ENCODE results near the gene ZIC1.
A peak's percentile ranks its signal among the peaks of the same experiment; 100 is the strongest.

ZIC1 gene

DNA sequence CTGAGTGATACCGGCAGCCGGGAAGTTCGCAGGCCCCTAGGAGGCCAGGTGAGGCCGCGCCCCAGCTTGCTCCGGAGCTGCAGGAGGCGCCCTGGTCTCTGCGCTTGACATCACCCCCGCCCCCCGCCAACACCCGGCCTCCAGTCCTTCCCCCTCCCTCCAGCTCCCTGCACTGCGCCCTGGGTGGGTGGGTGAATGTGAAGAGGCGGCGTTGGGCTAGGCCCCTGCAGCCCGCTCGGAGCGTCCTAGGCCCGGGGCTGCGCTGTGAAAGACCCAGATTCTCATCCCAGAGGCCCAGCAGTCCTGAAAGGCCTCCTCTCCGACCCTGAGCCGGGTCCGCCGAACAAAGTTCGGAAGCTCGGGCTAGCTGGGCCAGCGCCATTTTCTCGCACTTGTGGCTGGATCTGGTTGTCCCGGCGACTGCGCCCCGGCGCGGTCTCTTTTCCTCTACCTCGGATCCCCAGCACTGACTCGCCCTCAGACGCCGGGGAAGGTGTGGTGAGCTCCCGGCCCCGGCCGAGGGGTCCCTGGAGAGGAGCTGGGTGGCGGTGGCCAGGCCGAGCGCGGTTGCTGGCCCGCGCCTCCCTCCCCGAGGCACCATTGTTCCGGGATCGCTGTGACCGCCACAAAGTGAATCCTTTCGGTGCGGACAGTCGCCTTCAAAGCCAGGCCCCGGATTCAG is 15.8 kb upstream of the ZIC1 start:
- no peak for DNase-seq (ENCODE audit: low spot score)
- no CpG with 5 or more reads among the region's 54 CpGs for WGBS, 2 donors (ENCODE audit: extremely low coverage in 2 of 2, insufficient read length in 2 of 2, insufficient replicate concordance in 1 of 2)
- peaks cover 19 to 28% of the 10 kb centered on the region in 2 donors for H3K4me1 ChIP-seq (ENCODE audit: control insufficient read depth in 2 of 2, insufficient read depth in 1 of 2, low read depth in 1 of 2, low read length in 2 of 2)
- peaks cover 25 to 82% (median 42%) of the 10 kb centered on the region in 3 experiments for H3K27me3 ChIP-seq (ENCODE audit: control insufficient read depth in 3 of 3, insufficient read depth in 3 of 3, low read depth in 1 of 3, low read length in 3 of 3)
- no peak overlapping the region for H3K14ac ChIP-seq (ENCODE audit: low read length)
- H3K4me2 ChIP-seq (ENCODE audit: insufficient read depth, low read length, poor library complexity, severe bottlenecking) = peak overlapping the region; percentile 76
- H3K79me1 ChIP-seq (ENCODE audit: low read depth, low read length) = no peaks in the 10 kb centered on the region
- H4K91ac ChIP-seq (ENCODE audit: low read depth, low read length, poor library complexity) = peak overlapping the region; percentile 46
- peak overlapping the region; percentile 53 for H3K23ac ChIP-seq (ENCODE audit: low read depth, low read length, poor library complexity)
- H3K4me3 ChIP-seq (ENCODE audit: low read length in 2 of 2) = peak overlapping the region; percentile 79 to 82
- H3K18ac ChIP-seq (ENCODE audit: low read length) = peak overlapping the region; percentile 96
- peak overlapping the region; percentile 70 for H3K9ac ChIP-seq (ENCODE audit: low read depth, low read length, poor library complexity)
- H2BK5ac ChIP-seq (ENCODE audit: low read length) = no peak overlapping the region
- peaks cover 3 to 30% of the 10 kb centered on the region in 2 donors for H3K9me3 ChIP-seq (replicated peaks in 1 of 2; ENCODE audit: control insufficient read depth in 2 of 2, insufficient read depth in 1 of 2, low read depth in 1 of 2, low read length in 2 of 2)
- H2AK5ac ChIP-seq (ENCODE audit: low read depth, low read length) = peak overlapping the region; percentile 34
- H3K4ac ChIP-seq (ENCODE audit: low read length) = no peak overlapping the region
- H3K36me3 ChIP-seq (replicated peaks in 1 of 2; ENCODE audit: control insufficient read depth in 2 of 2, insufficient read depth in 2 of 2, low read length in 2 of 2) = no peaks in the 10 kb centered on the region
- H2AFZ ChIP-seq (ENCODE audit: low read length) = peak overlapping the region; percentile 98
- no peak overlapping the region for H4K8ac ChIP-seq (ENCODE audit: low read depth, low read length)
- peak overlapping the region; percentile 20 for H2BK15ac ChIP-seq (ENCODE audit: low read length)
- H2BK12ac ChIP-seq (ENCODE audit: low read length) = no peak overlapping the region
- H2BK120ac ChIP-seq (ENCODE audit: low read depth, low read length) = peak overlapping the region; percentile 97
- peak overlapping the region; percentile 23 for H3K27ac ChIP-seq (replicated peaks; ENCODE audit: low read length)

DNA sequence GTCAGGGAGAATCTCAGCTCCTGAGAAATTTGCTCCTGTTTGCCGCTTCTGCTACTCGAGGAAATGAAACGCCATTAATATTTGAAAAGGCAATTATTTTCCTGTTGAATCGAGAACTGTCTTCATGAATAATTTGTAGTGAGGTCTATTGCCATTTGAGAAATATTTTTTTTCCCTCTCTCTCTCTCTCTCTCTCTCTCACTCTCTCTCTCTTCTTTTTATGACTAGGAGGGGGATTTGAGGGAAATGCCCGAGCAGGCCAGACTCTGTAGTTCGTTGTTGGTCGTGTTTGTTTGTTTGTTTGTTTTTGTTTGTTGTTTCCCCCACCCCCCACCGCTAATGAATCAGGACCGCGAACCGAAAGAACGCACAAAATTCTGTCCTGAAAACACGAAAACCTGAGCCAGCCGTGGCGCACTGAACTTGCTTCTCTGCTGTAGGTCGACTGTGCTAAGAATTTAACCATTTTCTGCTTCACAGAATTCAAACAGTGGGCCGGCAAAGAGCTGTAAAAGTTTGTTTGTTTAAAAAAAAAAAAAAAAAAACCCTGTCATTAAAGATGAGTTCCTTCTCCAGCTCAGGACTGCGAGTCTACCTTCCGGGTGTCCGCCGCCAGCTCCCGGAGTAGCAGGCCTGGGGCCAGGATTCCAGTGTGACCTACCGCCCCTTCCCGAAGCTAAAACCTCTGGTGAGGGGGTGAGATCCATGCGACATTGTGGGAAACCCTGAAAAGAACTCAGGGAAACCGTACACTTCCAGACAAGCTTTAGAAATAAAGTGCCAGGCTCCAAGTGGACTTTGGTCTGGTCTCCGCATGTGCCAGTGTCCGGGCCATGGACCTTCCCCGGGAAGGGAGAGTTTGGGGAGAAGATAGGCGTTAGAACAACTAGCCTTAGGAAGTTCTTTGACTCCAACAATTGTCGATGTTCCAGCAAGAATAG is 15.0 kb upstream of the ZIC1 start:
- peaks cover 23 to 78% (median 34%) of the 10 kb centered on the region in 3 experiments for H3K27me3 ChIP-seq (ENCODE audit: control insufficient read depth in 3 of 3, insufficient read depth in 3 of 3, low read depth in 1 of 3, low read length in 3 of 3)
- H4K91ac ChIP-seq (ENCODE audit: low read depth, low read length, poor library complexity) = no peak overlapping the region
- no CpG with 5 or more reads among the region's 31 CpGs for WGBS, 2 donors (ENCODE audit: extremely low coverage in 2 of 2, insufficient read length in 2 of 2, insufficient replicate concordance in 1 of 2)
- no peak for DNase-seq (ENCODE audit: low spot score)
- H3K9me3 ChIP-seq (replicated peaks in 1 of 2; ENCODE audit: control insufficient read depth in 2 of 2, insufficient read depth in 1 of 2, low read depth in 1 of 2, low read length in 2 of 2) = peaks cover 3 to 30% of the 10 kb centered on the region in 2 donors
- no peak overlapping the region for H2BK5ac ChIP-seq (ENCODE audit: low read length)
- H3K79me1 ChIP-seq (ENCODE audit: low read depth, low read length) = no peaks in the 10 kb centered on the region
- no peak overlapping the region for H3K14ac ChIP-seq (ENCODE audit: low read length)
- H3K9ac ChIP-seq (ENCODE audit: low read depth, low read length, poor library complexity) = peak overlapping the region; percentile 70
- H2AFZ ChIP-seq (ENCODE audit: low read length) = peak overlapping the region; percentile 98
- H4K8ac ChIP-seq (ENCODE audit: low read depth, low read length) = no peak overlapping the region
- H3K4me1 ChIP-seq (ENCODE audit: control insufficient read depth in 2 of 2, insufficient read depth in 1 of 2, low read depth in 1 of 2, low read length in 2 of 2) = peaks cover 14 to 24% of the 10 kb centered on the region in 2 donors
- H3K27ac ChIP-seq (replicated peaks; ENCODE audit: low read length) = no peak overlapping the region
- H3K4ac ChIP-seq (ENCODE audit: low read length) = no peak overlapping the region
- no peak overlapping the region for H2AK5ac ChIP-seq (ENCODE audit: low read depth, low read length)
- peak overlapping the region; percentile 76 for H3K4me2 ChIP-seq (ENCODE audit: insufficient read depth, low read length, poor library complexity, severe bottlenecking)
- no peaks in the 10 kb centered on the region for H3K36me3 ChIP-seq (replicated peaks in 1 of 2; ENCODE audit: control insufficient read depth in 2 of 2, insufficient read depth in 2 of 2, low read length in 2 of 2)
- no peak overlapping the region for H3K18ac ChIP-seq (ENCODE audit: low read length)
- peak overlapping the region; percentile 79 to 82 for H3K4me3 ChIP-seq (ENCODE audit: low read length in 2 of 2)
- no peak overlapping the region for H2BK120ac ChIP-seq (ENCODE audit: low read depth, low read length)
- H3K23ac ChIP-seq (ENCODE audit: low read depth, low read length, poor library complexity) = no peak overlapping the region
- no peak overlapping the region for H2BK15ac ChIP-seq (ENCODE audit: low read length)
- no peak overlapping the region for H2BK12ac ChIP-seq (ENCODE audit: low read length)

DNA sequence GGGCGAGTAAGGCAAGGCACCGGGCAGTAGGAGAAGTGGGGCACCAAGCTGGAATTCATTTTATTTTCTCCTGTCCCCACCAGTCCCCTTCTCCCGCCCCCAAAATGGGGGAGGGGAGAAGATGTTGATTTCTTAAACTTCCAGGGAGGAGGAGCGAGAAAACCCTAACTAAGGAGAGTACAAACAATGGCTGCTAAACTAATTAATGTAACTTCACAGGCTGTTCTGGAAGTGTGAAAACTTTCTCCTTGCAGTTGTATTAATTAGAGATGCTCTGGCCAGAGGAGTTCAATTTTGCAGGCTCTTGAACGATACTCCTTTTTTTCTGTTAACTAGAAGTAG is 14.3 kb upstream of the ZIC1 start:
- H3K4ac ChIP-seq (ENCODE audit: low read length) = no peak overlapping the region
- H3K23ac ChIP-seq (ENCODE audit: low read depth, low read length, poor library complexity) = no peak overlapping the region
- no peak overlapping the region for H3K18ac ChIP-seq (ENCODE audit: low read length)
- peaks cover 23 to 72% (median 28%) of the 10 kb centered on the region in 3 experiments for H3K27me3 ChIP-seq (ENCODE audit: control insufficient read depth in 3 of 3, insufficient read depth in 3 of 3, low read depth in 1 of 3, low read length in 3 of 3)
- H2AK5ac ChIP-seq (ENCODE audit: low read depth, low read length) = no peak overlapping the region
- no peak overlapping the region for H4K8ac ChIP-seq (ENCODE audit: low read depth, low read length)
- H4K91ac ChIP-seq (ENCODE audit: low read depth, low read length, poor library complexity) = no peak overlapping the region
- H3K4me2 ChIP-seq (ENCODE audit: insufficient read depth, low read length, poor library complexity, severe bottlenecking) = peak overlapping the region; percentile 53
- H3K27ac ChIP-seq (replicated peaks; ENCODE audit: low read length) = no peak overlapping the region
- H3K79me1 ChIP-seq (ENCODE audit: low read depth, low read length) = no peaks in the 10 kb centered on the region
- H2BK120ac ChIP-seq (ENCODE audit: low read depth, low read length) = no peak overlapping the region
- H2BK5ac ChIP-seq (ENCODE audit: low read length) = no peak overlapping the region
- H3K36me3 ChIP-seq (replicated peaks in 1 of 2; ENCODE audit: control insufficient read depth in 2 of 2, insufficient read depth in 2 of 2, low read length in 2 of 2) = no peaks in the 10 kb centered on the region
- H3K14ac ChIP-seq (ENCODE audit: low read length) = no peak overlapping the region
- WGBS, 2 donors (ENCODE audit: extremely low coverage in 2 of 2, insufficient read length in 2 of 2, insufficient replicate concordance in 1 of 2) = no CpG with 5 or more reads among the region's 5 CpGs
- H3K4me3 ChIP-seq (ENCODE audit: low read length in 2 of 2) = peak overlapping the region in 1 of 2 donors; percentile 79
- no peak overlapping the region for H2BK12ac ChIP-seq (ENCODE audit: low read length)
- peaks cover 3 to 30% of the 10 kb centered on the region in 2 donors for H3K9me3 ChIP-seq (replicated peaks in 1 of 2; ENCODE audit: control insufficient read depth in 2 of 2, insufficient read depth in 1 of 2, low read depth in 1 of 2, low read length in 2 of 2)
- H2BK15ac ChIP-seq (ENCODE audit: low read length) = no peak overlapping the region
- no peak overlapping the region for H2AFZ ChIP-seq (ENCODE audit: low read length)
- DNase-seq (ENCODE audit: low spot score) = no peak
- no peak overlapping the region for H3K9ac ChIP-seq (ENCODE audit: low read depth, low read length, poor library complexity)
- H3K4me1 ChIP-seq (ENCODE audit: control insufficient read depth in 2 of 2, insufficient read depth in 1 of 2, low read depth in 1 of 2, low read length in 2 of 2) = peaks cover 8 to 24% of the 10 kb centered on the region in 2 donors
